HepG2 (cell line): ENCODE results near the gene DPH1. TPM values are rescaled to one million over a fixed set of nuclear protein-coding genes. Genes with fewer than 3 reads are reported as not detected.
A peak's percentile ranks its signal among the peaks of the same experiment; 100 is the strongest.

Experiments
- ATF7-NPFF ChIP-seq: sonication (generic); formaldehyde crosslinking; IDR thresholded peaks from 2 replicates; pipeline ENCODE4 v1.8.1; 2023; ENCODE audit warnings: mild to moderate bottlenecking, low read depth, missing genetic modification reagents, moderate library complexity
- FOSL2 ChIP-seq: sonication (generic); formaldehyde crosslinking; IDR thresholded peaks from 2 replicates; pipeline ENCODE4 v1.4.0; 2020; ENCODE audit warnings: missing genetic modification reagents
- FOXM1 ChIP-seq: sonication (generic); formaldehyde crosslinking; IDR thresholded peaks from 2 replicates; pipeline ENCODE4 v1.5.0; 2020; ENCODE audit warnings: missing genetic modification reagents
- GATAD2A ChIP-seq: IDR thresholded peaks from 2 replicates; pipeline ENCODE4 v1.6.1; 2016
- KDM2A ChIP-seq: sonication (generic); formaldehyde crosslinking; IDR thresholded peaks from 2 replicates; pipeline ENCODE4 v1.4.0; 2020; ENCODE audit warnings: low read depth, missing genetic modification reagents, borderline replicate concordance
- POLR2AphosphoS5 ChIP-seq: IDR thresholded peaks from 2 replicates; pipeline ENCODE4 v1.6.1; 2012; ENCODE audit warnings: low read depth, low read length
- RBFOX2 ChIP-seq: fragments of 200-400 bp; formaldehyde crosslinking; IDR thresholded peaks from 2 replicates; pipeline ENCODE4 v1.6.1; 2017; ENCODE audit warnings: low read depth, mild to moderate bottlenecking, low read length
- XRCC5 ChIP-seq: fragments of 200-400 bp; formaldehyde crosslinking; optimal IDR thresholded peaks from 2 replicates; pipeline ENCODE3; 2017; ENCODE audit warnings: mild to moderate bottlenecking, low read length
- ZNF232 ChIP-seq: sonication (generic); formaldehyde crosslinking; IDR thresholded peaks from 2 replicates; pipeline ENCODE4 v1.4.0; 2020; ENCODE audit warnings: missing genetic modification reagents, borderline replicate concordance
- ZNF350 ChIP-seq: sonication (generic); formaldehyde crosslinking; IDR thresholded peaks from 2 replicates; pipeline ENCODE4 v1.4.0; 2020; ENCODE audit warnings: mild to moderate bottlenecking, low read depth, missing genetic modification reagents, borderline replicate concordance
- ZNF431 ChIP-seq: sonication (generic); formaldehyde crosslinking; IDR thresholded peaks from 2 replicates; pipeline ENCODE4 v1.9.0; 2022; ENCODE audit warnings: missing genetic modification reagents, low read depth, mild to moderate bottlenecking, borderline replicate concordance
- ZNF484 ChIP-seq: sonication (generic); formaldehyde crosslinking; IDR thresholded peaks from 2 replicates; pipeline ENCODE4 v1.5.1; 2020; ENCODE audit warnings: mild to moderate bottlenecking, low read depth, missing genetic modification reagents, borderline replicate concordance
- ZNF768 ChIP-seq: sonication (generic); formaldehyde crosslinking; IDR thresholded peaks from 2 replicates; pipeline ENCODE4 v1.4.0; 2020; ENCODE audit warnings: missing genetic modification reagents
- ZNF777 ChIP-seq: sonication (generic); formaldehyde crosslinking; IDR thresholded peaks from 2 replicates; pipeline ENCODE4 v1.4.0; 2020; ENCODE audit warnings: missing genetic modification reagents
- ZSCAN12 ChIP-seq: sonication (generic); formaldehyde crosslinking; IDR thresholded peaks from 2 replicates; pipeline ENCODE4 v1.9.0; 2021; ENCODE audit warnings: mild to moderate bottlenecking, missing genetic modification reagents
- ZSCAN29 ChIP-seq: sonication (generic); formaldehyde crosslinking; conservative IDR thresholded peaks from 2 replicates; pipeline ENCODE4 v1.4.0; 2020; ENCODE audit warnings: mild to moderate bottlenecking, missing genetic modification reagents
- polyA plus RNA-seq, 8 experiments: library from polyadenylated mRNA; depleted of rRNA in 3 of 8; stranded (reverse) in 7 of 8; unstranded in 1 of 8; fragments of >200 nt; fragmentation: Illumina TruSeq in 4 of 8; extraction: Trizol in 4 of 8; gene quantifications; 2 replicates each; pipeline versions ENCODE4 v1.2.1 to v1.2.3, GENCODE V29; 2011 to 2016; ENCODE audit warnings: low read depth in 4 of 8, missing spikeins in 1 of 8, mixed read lengths in 1 of 8; ENCODE audit not compliant: insufficient read depth in 1 of 8
- total RNA-seq, 5 experiments: library from RNA; depleted of rRNA; stranded (reverse); fragments of >200 nt; fragmentation: Illumina TruSeq; extraction: Trizol; gene quantifications; 2 replicates each; pipeline ENCODE4 v1.2.3, GENCODE V29; 2016; ENCODE audit warnings: low read depth in 1 of 5
- TF ChIP-seq, protein P1 (sequence below): sonication (generic); formaldehyde crosslinking; IDR thresholded peaks from 2 replicates; pipeline ENCODE4 v1.4.0; 2020; ENCODE audit warnings: missing genetic modification reagents
- TF ChIP-seq, protein P2 (sequence below): sonication (generic); formaldehyde crosslinking; IDR thresholded peaks from 2 replicates; pipeline ENCODE4 v1.4.0; 2020; ENCODE audit warnings: mild to moderate bottlenecking, missing genetic modification reagents
- TF ChIP-seq, protein P3 (sequence below): sonication (generic); formaldehyde crosslinking; IDR thresholded peaks from 2 replicates; pipeline ENCODE4 v1.5.0; 2020; ENCODE audit warnings: mild to moderate bottlenecking, missing genetic modification reagents, borderline replicate concordance
- TF ChIP-seq, protein P4 (sequence below): sonication (generic); formaldehyde crosslinking; IDR thresholded peaks from 2 replicates; pipeline ENCODE4 v1.8.1; 2023; ENCODE audit warnings: missing genetic modification reagents, mild to moderate bottlenecking, borderline replicate concordance
- TF ChIP-seq, protein P5 (sequence below): IDR thresholded peaks from 2 replicates; pipeline ENCODE4 v1.6.1; 2016; ENCODE audit warnings: control low read depth
- TF ChIP-seq, protein P6 (sequence below): sonication (generic); formaldehyde crosslinking; IDR thresholded peaks from 2 replicates; pipeline ENCODE4 v1.5.1; 2020; ENCODE audit warnings: missing genetic modification reagents, mild to moderate bottlenecking, borderline replicate concordance

DPH1 gene
- total and polyA plus RNA-seq, 2 of the 13 experiments (the other 11 are each of a cell fraction or from before 2014, with no cell fraction given) = 25.3 to 42.8 TPM

DNA sequence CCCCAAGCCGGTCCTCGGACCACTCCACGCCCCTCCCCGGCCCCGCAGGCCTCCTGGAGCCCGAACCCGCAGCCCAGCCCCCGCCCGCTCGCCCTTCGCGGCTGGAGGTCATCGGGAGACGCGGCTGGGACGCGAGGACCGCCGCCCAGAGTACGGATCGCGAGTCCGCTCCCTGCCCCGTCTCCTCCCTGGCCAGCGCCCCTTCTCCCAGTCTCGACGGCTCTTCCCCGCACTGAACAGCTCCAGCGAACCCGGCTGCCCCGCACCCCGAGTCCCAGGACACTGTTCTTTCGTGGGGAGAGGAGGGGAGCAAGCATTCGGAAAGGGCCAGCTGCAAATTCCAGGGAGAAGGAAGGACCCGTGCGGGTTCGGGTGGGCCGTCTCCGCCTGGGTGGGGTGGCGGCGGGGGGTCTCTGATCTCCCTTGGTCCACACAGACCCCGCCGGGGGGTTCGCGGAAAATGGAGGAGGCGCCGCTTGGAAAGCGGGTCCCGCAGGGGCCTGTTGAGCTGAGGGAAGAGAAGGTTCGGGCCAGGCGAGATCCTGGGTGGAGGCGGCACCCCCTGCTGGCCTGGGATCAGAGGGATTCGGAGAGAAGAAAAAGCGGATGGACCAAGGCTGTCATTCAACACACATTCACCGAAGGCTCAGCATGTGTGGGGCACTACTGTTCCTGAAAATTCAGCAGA lies 4.2 kb upstream of the DPH1 start (continued):
- TF ChIP-seq, protein P1, sequence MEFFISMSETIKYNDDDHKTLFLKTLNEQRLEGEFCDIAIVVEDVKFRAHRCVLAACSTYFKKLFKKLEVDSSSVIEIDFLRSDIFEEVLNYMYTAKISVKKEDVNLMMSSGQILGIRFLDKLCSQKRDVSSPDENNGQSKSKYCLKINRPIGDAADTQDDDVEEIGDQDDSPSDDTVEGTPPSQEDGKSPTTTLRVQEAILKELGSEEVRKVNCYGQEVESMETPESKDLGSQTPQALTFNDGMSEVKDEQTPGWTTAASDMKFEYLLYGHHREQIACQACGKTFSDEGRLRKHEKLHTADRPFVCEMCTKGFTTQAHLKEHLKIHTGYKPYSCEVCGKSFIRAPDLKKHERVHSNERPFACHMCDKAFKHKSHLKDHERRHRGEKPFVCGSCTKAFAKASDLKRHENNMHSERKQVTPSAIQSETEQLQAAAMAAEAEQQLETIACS (CRISPR knock-in tag) = no peak
- TF ChIP-seq XRCC5 (peak; percentile 81), ZNF484 (CRISPR knock-in tag) (no peak), FOSL2 (peak; percentile 6; the same call in 1 of the 2 replicates), ZNF431 (CRISPR knock-in tag) (no peak), ZNF768 (CRISPR knock-in tag) (no peak), ZNF777 (peak; percentile 73), ZNF350 (peak; percentile 45; the same call in 1 of the 2 replicates), ZSCAN12 (CRISPR knock-in tag) (no peak), GATAD2A (CRISPR knock-in tag) (peak; percentile 14; the same call in 1 of the 2 replicates), FOXM1 (CRISPR knock-in tag) (no peak), ATF7-NPFF (no peak), ZNF232 (no peak), ZSCAN29 (CRISPR knock-in tag) (no peak), RBFOX2 (no peak), POLR2AphosphoS5 (no peak), KDM2A (CRISPR knock-in tag) (peak; percentile 81; the same call in 1 of the 2 replicates)
- TF ChIP-seq, protein P2, sequence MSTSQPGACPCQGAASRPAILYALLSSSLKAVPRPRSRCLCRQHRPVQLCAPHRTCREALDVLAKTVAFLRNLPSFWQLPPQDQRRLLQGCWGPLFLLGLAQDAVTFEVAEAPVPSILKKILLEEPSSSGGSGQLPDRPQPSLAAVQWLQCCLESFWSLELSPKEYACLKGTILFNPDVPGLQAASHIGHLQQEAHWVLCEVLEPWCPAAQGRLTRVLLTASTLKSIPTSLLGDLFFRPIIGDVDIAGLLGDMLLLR (CRISPR knock-in tag) = no peak
- TF ChIP-seq, protein P3, sequence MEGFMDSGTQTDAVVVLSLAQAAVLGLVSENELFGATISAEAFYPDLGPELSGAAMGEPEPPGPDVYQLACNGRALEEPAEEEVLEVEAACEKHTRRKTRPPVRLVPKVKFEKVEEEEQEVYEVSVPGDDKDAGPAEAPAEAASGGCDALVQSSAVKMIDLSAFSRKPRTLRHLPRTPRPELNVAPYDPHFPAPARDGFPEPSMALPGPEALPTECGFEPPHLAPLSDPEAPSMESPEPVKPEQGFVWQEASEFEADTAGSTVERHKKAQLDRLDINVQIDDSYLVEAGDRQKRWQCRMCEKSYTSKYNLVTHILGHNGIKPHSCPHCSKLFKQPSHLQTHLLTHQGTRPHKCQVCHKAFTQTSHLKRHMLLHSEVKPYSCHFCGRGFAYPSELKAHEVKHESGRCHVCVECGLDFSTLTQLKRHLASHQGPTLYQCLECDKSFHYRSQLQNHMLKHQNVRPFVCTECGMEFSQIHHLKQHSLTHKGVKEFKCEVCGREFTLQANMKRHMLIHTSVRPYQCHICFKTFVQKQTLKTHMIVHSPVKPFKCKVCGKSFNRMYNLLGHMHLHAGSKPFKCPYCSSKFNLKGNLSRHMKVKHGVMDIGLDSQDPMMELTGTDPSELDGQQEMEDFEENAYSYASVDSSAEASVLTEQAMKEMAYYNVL (CRISPR knock-in tag) = no peak
- TF ChIP-seq, protein P4, sequence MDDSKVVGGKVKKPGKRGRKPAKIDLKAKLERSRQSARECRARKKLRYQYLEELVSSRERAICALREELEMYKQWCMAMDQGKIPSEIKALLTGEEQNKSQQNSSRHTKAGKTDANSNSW (CRISPR knock-in tag) = no peak
- TF ChIP-seq, protein P5, sequence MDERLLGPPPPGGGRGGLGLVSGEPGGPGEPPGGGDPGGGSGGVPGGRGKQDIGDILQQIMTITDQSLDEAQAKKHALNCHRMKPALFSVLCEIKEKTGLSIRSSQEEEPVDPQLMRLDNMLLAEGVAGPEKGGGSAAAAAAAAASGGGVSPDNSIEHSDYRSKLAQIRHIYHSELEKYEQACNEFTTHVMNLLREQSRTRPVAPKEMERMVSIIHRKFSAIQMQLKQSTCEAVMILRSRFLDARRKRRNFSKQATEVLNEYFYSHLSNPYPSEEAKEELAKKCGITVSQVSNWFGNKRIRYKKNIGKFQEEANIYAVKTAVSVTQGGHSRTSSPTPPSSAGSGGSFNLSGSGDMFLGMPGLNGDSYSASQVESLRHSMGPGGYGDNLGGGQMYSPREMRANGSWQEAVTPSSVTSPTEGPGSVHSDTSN (CRISPR knock-in tag) = 0 out of 2 replicates have a peak, but pooled peaks have one; percentile 30
- TF ChIP-seq, protein P6, sequence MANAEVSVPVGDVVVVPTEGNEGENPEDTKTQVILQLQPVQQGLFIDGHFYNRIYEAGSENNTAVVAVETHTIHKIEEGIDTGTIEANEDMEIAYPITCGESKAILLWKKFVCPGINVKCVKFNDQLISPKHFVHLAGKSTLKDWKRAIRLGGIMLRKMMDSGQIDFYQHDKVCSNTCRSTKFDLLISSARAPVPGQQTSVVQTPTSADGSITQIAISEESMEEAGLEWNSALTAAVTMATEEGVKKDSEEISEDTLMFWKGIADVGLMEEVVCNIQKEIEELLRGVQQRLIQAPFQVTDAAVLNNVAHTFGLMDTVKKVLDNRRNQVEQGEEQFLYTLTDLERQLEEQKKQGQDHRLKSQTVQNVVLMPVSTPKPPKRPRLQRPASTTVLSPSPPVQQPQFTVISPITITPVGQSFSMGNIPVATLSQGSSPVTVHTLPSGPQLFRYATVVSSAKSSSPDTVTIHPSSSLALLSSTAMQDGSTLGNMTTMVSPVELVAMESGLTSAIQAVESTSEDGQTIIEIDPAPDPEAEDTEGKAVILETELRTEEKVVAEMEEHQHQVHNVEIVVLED (CRISPR knock-in tag) = no peak
